Amniotic epithelial cell (primary cell): Measurements from ENCODE around the gene SULT2A1.
A peak's percentile ranks its signal among the peaks of the same experiment; 100 is the strongest.
"Not testable (repeated sequence)": the region's sequence is repeated elsewhere in the genome, so short reads cannot be mapped to it uniquely, and the experiment has no call there.

Experiments used
- DNase-seq: peaks from one replicate; pipeline ENCODE4 v3.0.0-alpha.2; 2010; ENCODE audit warnings: low read depth

Gene SULT2A1, protein sequence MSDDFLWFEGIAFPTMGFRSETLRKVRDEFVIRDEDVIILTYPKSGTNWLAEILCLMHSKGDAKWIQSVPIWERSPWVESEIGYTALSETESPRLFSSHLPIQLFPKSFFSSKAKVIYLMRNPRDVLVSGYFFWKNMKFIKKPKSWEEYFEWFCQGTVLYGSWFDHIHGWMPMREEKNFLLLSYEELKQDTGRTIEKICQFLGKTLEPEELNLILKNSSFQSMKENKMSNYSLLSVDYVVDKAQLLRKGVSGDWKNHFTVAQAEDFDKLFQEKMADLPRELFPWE

DNA sequence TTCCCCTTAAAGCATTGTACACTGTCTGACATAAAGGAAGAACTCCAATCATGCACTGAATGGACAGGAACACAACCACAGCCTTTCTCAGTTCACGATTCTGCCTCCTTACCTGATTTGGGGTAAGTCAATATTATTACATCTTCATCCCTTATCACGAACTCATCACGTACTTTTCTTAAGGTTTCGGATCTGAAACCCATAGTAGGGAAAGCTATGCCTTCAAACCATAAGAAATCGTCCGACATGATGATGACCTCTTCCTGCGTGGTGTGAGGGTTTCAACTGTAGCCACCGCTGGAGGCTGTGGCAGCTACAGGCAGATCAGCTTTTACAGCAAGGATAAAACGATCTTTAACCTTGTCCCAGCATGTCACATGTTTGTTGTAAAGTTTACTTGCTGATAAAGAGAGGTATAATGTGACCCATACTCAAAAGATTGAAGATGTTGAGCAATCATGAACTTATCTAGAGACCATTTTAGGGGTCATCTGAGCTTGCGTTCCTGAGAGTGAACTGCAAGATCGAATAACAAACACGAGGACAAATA, at the start of gene SULT2A1:
TSS of gene SULT2A1 (minus strand) at position 306 of the 550 bp plus-strand sequence. CDS start at position 248, 58 bp downstream.
- no peak for DNase-seq

DNA sequence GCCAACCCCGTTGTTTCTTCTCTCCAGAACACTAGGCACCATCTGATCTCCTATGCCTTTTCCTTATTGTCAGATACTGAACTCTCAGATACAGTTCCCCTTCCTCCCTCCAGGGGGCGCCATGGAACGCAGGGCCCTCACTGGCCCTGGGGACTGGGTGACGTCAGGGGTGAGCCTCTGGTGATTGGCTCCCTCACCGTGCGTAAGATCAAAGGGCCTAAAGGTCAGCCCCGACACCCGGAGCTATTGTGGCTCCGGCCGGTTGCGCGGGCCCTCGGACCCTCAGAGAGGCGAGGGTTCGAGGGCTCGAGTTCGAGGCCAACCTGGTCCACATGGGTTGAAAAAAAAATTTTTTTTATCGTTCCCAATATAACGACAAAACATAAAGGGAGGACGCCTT, 42.5 kb upstream of the SULT2A1 start:
- DNase-seq = not testable (repeated sequence)

DNA sequence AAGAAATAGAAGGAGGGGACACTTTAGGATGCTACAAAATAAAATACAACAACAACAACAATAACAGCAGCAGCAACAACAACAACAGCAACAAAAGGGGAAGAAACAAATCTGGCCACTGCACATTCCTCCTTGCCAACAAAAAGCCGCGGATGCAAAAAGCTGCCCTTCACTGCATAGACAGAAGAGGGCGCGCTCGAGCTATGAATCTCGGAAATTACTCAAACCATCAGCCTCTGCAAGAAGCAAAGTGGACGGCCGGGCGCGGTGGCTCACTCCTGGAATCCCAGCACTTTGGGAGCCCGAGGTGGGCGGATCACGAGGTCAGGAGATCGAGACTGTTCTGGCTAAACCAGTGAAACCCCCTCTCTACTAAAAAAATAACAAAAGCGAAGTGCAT, 34.0 kb upstream of the SULT2A1 start:
- DNase-seq = not testable (repeated sequence)

DNA sequence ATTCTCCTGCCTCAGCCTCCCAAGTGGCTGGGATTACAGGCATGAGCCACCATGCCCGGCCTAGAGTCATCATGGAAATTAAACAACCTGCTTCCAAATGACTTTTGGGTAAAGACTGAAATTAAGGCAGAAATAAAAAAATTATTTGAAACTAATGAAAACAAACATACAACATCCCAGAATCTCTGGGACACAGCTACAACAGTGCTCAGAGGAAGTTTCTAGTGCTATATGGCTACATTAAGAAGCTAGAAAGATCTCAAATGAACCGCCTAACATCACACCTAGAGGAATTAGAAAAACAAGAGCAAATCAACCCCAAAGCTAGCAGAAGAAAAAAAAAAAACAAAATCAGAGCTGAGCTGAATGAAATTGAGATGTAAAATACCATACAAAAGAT, 24.1 kb upstream of the SULT2A1 start:
- not testable (repeated sequence) for DNase-seq

DNA sequence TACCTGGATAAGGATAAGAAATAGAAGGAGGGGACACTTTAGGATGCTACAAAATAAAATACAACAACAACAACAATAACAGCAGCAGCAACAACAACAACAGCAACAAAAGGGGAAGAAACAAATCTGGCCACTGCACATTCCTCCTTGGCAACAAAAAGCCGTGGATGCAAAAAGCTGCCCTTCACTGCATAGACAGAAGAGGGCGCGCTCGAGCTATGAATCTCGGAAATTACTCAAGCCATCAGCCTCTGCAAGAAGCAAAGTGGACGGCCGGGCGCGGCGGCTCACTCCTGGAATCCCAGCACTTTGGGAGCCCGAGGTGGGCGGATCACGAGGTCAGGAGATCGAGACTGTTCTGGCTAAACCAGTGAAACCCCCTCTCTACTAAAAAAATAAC, 23.2 kb upstream of the SULT2A1 start:
- DNase-seq = not testable (repeated sequence)

DNA sequence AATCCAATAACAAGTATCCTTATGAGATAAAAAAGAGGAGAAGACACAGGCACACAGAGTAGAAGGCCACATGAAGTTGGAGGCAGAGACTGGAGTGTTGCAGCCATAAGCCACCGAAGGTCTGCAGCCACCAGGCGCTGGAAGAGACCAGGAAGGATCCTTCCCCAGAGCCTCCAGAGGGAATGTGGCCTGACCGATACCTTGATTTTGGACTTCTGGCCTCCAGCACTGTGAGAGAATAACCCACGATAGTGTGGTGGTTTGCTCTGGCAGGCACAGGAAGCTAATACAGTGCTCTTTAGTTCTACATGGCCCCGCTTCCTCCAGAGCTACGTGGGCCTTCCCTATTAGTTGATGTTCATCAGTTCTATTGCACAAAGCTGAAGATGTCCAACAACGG, 15.3 kb upstream of the SULT2A1 start:
- DNase-seq = no peak

DNA sequence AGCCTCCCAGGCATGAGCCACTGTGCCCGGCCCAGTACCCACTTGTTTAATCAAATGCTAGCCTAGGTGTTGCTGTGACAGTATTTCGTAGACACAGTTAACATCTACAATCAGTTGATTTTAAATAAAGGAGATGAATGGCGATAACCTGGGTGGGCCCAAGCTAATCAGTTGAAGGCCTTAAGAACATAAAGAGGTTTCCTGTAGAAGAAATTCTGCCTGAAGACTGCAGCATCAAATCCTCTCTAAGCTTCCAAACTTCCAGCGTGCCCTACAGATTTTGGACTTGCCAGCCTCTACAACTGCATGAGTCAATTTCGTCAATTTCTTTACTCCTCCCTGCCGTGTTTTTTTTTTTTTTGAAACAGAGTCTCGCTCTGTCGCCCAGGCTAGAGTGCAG, 13.2 kb upstream of the SULT2A1 start:
- DNase-seq = no peak

DNA sequence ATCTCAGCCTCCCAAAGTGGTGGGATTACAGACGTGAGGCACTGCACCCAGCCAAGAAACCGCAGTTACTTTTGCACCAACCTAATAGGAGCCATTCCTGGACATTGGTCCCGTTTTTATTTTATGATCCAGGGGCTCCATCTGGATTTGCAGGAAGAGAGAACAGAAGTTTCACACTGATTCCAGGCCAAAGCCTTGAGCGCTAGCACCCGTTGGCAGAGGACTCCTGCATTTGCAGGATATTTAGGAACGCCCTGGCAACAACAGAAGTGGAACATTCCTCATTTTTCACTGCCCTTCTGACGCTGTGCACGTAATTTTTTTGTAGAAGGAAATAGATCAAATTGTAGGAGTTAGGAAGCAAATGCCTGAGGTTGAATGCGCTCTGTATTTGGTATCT, 11.7 kb upstream of the SULT2A1 start:
- DNase-seq = no peak

DNA sequence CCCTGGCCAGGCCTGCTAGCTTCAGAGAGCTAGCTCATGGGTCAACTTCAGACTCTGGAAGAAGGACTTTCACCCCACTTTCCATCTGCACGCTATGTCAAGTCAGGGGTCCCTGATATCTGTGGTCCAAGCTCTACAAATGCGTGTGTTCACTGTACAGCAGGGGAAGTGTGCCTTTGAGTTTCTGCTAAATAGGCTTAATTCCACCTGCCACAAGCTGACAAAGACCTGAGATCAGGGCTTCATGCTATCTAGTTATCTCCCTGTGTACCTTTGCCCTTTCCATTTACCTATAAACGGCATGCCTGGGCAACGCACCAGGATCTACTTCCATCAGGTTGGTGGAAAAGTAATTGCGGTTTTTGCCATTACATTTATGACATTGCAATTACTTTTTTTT, 10.7 kb upstream of the SULT2A1 start:
- no peak for DNase-seq

DNA sequence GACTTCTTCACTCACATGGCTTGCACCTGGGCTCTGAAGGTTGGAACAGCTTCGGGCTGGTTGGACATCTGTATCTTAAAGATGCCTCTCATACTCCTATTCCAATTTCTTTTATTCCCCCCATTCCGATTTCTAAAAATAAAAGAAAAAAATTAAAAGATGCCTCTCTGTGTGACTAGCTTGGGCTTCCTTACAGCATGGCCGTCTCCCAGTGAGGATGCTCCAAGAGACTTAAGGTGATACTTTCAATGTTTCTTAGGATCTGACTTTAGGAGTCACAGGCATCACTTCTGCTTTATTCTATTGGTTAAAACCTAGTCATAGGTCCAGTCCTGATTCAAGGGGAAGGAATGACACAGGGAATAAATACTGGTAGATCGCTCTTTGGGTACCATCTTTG, 9.9 kb upstream of the SULT2A1 start:
- no peak for DNase-seq

DNA sequence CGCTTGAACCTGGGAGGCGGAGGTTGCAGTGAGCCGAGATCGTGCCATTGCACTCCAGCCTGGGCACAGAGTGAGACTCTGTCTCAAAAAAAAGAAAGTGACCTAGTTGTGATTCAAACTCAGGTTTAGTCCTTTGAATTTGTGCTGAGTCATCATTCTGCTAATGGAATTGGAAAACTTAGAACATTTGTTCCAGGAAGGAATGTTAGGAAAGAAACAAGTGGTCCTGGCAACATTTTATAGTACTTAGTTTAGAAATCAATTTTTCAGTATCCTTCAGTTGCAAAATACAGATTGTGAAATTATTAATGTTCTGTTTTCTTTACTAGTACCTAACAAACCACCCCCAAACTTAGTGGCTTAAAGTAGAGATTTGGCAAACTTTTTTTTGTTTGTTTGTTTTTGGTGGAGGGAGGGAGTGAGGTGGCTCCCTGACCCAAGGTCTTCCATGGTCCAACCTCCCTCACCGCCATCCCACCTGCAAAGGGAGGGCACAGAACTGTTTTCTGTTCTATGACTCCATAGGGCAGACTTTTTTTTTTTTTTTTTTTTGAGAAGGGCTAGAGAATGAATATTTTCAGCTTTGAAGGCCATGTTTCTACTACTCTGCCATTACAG, 9.2 kb upstream of the SULT2A1 start:
- peak; percentile 18 for DNase-seq

DNA sequence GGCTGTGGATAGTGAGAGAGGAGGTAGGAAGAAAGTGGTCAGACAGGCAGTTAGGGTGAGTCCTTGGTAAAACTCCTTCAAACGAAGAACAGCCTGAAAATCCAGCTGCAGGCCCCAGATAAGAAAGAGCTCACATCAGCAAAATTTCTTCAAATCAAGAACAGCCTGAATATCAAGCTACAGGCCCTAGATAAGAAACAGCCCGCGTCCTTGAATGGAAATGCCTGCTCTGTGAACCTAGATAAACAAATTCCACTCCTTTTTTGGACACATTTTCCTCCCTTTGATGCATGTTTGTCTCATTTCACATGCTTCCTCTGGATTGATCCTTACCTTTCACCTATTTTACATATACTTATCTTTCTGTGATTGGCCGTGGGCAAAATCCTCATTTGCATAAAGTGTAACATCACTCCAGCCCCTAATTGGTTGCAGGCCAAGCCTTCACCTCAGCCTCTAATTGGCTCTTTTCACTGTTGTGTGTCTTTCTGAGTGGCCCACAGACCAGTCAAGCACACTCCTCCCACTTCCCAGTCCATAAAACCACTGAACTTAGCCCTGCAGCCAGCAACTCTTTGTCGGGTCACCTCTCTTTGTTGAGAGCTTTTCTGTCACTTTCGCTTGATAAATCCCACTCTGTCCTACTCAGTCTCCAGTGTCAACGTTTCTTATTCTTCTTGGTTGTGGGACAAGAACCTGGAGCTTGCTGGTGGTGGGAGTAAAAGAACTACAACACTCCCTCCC, 6.0 kb upstream of the SULT2A1 start:
- DNase-seq = peak; percentile 81

DNA sequence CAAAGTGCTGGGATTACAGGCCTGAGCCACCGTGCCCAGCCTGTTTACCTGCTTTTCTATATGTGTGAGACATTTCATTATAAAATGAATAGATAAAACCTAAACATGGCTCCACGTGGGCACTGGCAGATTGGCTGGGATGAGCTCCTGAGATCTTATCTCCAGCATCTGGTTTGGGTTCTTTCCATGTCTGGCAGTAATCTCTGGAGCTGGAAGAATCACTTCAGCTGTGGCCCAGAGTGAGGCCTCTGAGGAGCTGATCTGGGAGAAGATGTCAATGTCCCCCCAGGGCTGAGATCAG, 5.5 kb upstream of the SULT2A1 start:
- DNase-seq = no peak

DNA sequence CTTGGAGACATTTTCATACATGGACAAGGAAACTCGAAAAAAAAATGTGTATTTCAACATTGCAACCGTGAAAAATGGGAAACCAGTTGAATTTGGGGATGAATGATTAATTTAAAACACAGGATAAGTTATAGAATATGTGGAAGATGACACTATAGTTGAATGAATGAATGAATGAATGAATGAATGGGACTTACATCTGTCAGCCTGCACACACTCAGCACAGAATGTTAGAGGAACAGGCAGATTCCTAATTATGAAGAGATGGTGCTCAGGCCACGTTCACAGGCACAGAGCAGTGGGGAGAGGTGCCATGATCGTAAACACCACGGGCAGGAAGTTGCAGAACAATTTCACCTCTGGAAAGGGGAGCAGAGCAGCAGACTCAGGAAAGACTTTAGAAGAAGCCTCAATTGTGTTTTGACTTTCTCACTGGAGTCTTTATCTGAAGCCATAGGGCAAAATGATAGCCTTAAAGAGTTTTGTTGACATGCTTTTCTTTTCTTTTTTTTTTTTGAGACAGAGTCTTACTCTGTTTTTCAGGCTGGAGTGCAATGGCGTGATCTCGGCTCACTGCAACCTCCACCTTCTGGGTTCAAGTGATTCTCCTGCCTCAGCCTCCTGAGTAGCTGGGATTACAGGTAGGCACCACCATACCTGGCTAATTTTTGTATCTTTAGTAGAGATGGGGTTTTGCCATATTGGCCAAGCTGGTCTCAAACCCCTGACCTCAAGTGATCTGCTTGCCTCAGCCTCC, 4.9 kb upstream of the SULT2A1 start:
- DNase-seq = no peak

DNA sequence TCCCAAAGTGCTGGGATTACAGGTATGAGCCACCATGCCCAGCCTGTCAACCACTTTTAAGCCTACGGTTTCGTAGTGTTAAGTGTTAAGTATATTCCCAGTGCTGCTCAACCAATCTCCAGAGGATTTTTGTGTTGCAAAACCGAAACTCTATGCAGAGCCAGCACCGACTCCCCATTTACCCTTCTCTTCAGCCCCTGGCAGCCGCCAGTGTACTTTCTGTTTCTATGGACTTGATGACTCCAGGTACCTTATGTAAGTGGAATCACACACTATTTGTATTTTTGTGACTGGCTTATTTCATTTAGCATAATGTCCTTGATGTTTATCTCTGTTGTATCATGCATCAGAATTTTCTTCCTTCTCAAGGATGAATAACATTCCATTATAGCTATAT, 1.1 kb downstream of the SULT2A1 start:
- peak; percentile 3 for DNase-seq

DNA sequence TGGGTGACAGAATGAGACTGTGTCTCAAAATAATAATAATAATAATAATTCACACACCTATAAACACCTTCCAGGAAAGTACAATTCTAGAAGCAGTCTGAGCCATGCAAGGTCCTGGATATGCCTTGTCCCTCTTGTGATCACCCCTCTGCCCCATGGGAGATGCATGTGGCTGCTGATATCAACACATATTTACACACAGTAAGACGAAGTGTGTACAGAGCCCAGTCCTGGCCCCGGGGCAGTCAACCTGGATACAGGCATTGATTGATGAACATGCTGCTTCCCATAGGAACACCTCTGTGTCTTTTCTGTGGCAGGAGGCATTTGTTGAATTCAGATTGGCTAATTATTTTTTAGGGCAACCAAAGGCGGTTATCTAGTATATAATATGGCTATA, 3.2 kb downstream of the SULT2A1 start:
- no peak for DNase-seq

DNA sequence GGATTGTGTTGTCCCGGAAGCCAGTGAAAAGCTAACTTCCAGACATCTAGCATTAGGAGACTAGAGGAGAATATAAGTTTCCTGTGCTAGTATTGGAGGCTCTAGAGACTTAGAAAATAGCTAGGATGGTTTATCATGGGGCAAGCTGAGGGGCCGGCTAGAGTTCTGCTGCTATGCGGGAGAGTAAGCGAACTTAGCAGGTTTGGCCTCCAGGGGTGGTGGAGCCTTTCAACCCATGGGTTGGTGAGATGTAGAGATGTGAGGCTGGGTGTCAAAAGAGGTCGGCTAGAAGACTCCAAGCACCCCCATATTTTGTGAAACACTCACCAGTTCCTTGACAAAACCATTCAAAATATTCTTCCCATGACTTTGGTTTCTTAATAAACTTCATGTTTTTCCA, 4.4 kb downstream of the SULT2A1 start:
- DNase-seq = no peak

DNA sequence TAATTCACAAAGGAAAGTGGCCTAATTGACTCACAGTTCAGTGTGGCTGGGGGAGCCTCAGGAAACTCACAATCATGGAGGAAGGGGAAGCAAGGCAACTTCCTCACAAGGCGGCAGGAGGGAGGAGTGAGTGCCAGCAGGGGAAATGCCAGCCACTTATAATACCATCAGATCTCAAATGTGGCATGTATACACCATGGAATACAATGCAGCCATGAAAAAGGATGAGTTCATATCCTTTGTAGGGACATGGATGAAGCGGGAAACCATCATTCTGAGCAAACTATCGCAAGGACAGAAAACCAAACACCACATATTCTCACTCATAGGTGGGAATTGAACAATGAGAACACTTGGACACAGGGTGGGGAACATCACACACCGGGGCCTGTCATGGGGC, 6.7 kb downstream of the SULT2A1 start:
- not testable (repeated sequence) for DNase-seq

DNA sequence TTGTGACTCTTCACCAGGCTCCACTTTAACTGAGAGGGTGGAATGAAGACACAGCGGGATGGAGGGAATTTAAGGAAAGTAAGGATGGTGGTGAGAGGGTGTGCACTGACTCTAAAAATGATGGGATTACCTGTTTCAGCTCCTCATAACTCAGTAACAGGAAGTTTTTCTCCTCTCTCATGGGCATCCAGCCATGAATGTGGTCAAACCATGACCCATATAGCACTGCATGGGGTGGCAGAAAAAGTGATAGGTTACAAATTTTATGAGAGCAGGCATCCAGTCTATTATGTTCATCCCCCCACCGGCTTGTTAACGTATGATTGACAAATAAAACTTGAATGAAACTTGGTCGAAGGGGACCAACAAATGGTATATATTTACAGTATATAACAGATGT, 7.2 kb downstream of the SULT2A1 start:
- no peak for DNase-seq

DNA sequence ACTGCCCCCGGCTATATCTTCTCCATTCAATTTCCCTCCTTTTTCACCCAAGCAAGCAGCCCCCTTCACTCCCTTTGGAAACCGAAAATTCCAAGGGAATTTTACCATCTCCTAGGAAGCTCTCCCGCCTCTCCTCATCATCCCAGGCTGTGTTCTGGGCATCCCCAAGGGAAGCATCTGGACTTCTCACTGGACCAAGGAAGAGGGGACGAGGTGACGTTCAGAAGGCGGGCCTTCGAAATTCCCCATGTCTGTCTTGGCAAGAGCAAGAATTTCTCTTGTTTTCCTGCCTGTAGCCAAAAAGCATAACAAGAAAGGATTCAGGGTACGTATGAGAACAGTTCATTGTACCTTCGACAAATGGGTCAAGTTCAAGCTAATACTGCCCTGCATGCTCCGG, 20.9 kb downstream of the SULT2A1 start:
- DNase-seq = no peak

DNA sequence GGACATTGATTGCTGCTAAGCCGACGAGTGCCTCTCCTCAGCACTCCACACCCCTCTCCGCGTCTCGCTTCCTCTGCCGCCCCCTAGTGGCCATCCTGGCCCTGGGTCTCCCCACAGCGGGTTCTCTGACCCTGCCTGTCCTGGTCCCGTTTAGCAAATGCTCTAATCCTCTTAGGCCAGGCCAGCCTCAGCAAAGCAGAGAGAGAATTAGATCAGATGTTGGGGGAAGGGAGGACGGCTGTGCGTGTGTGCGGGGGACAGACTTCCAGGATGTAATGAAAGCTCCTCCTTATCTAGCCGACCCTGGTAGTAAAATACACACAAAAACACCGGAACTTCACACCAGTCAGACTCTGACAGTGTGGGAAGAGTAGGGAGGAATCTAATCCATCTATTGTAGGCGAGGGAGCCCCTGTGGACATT, 22.6 kb downstream of the SULT2A1 start:
- DNase-seq = peak; percentile 49

DNA sequence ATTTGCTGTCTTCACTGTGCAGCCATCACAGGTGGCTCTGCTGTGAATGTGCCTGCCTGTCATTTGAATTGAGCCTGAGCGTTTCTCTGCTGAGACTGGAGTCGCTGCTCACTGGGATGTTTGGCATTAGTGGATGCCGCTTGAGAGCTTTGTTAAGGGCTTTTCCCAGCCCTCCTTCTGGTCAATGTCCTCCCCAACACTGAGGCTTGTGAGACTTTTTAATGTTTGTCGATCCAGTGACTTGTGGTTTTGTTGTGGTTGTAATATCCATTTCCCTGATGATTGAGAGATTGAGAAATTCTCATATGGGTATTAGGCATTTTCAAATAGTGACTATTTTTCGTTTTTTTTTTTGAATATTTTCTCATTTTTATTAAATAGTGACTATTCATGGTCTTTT, 24.5 kb downstream of the SULT2A1 start:
- DNase-seq = no peak
